Measurements from ENCODE around the gene ZRANB1.
"Not testable (repeated sequence)": the region's sequence is repeated elsewhere in the genome, so short reads cannot be mapped to it uniquely, and the experiment has no call there.

Gene ZRANB1

GRCh38 chr10:124967255-124967654 is 25.3 kb downstream of the ZRANB1 start:
- DNase-seq: no peak

- no peak for DNase-seq
Measured at GRCh38 chr10:124971276-124971675, 29.4 kb downstream of the ZRANB1 start.

- no peak for DNase-seq
Measured at GRCh38 chr10:124972637-124973036, 30.7 kb downstream of the ZRANB1 start.

GRCh38 chr10:124974131-124974530 is 32.2 kb downstream of the ZRANB1 start:
- no peak for DNase-seq

- no peak for DNase-seq
Measured at GRCh38 chr10:124975977-124976514, 34.1 kb downstream of the ZRANB1 start.

GRCh38 chr10:124977161-124977560 is 35.2 kb downstream of the ZRANB1 start:
- no peak for DNase-seq

GRCh38 chr10:124977648-124978375 is 35.9 kb downstream of the ZRANB1 start:
- no peak for DNase-seq

- no peak for DNase-seq
Measured at GRCh38 chr10:124978376-124978725, 36.4 kb downstream of the ZRANB1 start.

- no peak for DNase-seq
Measured at GRCh38 chr10:124983321-124983720, 41.4 kb downstream of the ZRANB1 start.

GRCh38 chr10:124984376-124984775 is 42.5 kb downstream of the ZRANB1 start:
- DNase-seq: no peak

- DNase-seq: no peak
Measured at GRCh38 chr10:124985162-124985561, 43.2 kb downstream of the ZRANB1 start.

GRCh38 chr10:124987788-124988187 is 45.9 kb downstream of the ZRANB1 start:
- no peak for DNase-seq

GRCh38 chr10:124988753-124989152 is 46.8 kb downstream of the ZRANB1 start:
- DNase-seq: not testable (repeated sequence)

GRCh38 chr10:124989526-124989925 is 47.6 kb downstream of the ZRANB1 start:
- DNase-seq: no peak

- no peak for DNase-seq
Measured at GRCh38 chr10:124990671-124991625, 49.0 kb downstream of the ZRANB1 start.

- DNase-seq: no peak
Measured at GRCh38 chr10:124991835-124992234, 49.9 kb downstream of the ZRANB1 start.

GRCh38 chr10:124992462-124993344 is 50.8 kb downstream of the ZRANB1 start:
- DNase-seq: peak in 1 of 2 experiments; percentile 72

GRCh38 chr10:124993345-124993708 is 51.4 kb downstream of the ZRANB1 start:
- DNase-seq: no peak

GRCh38 chr10:124993736-124994451 is 52.0 kb downstream of the ZRANB1 start:
- DNase-seq: no peak

- no peak for DNase-seq
Measured at GRCh38 chr10:124994573-124995473, 52.9 kb downstream of the ZRANB1 start.

GRCh38 chr10:124995605-124996004 is 53.7 kb downstream of the ZRANB1 start:
- DNase-seq: no peak
